Measurements from ENCODE around the gene RXRA. TPM values are rescaled to one million over a fixed set of nuclear protein-coding genes. Genes with fewer than 3 reads are reported as not detected.

Gene RXRA
- total and polyA plus RNA-seq, 2 of the 13 experiments (the other 11 are each of a cell fraction or from before 2014, with no cell fraction given), result 18.9 to 29.2 TPM

GRCh38 chr9:134332266-134332665, 6.0 kb downstream of the RXRA start:
- peaks cover 0 to 3% of the 10 kb centered on the region in 2 experiments; a peak in 2 of 5 replicates for H3K36me3 ChIP-seq (replicated peaks in 1 of 2; ENCODE audit: control insufficient read depth in 1 of 2, insufficient read depth in 2 of 2, low read length in 2 of 2)
- peak overlapping the region in 2 of 3 experiments; percentile 6 to 67; a peak in 2 of 6 replicates for H3K4me3 ChIP-seq (replicated peaks in 1 of 3; ENCODE audit: insufficient read depth in 1 of 3, low read depth in 2 of 3, low read length in 3 of 3)
- H3K4me1 ChIP-seq (ENCODE audit: insufficient read depth, low read length), result peaks cover 93% of the 10 kb centered on the region
- DNase-seq (ENCODE audit: low spot score), result no peak
- no peaks in the 10 kb centered on the region; a peak in 1 of 5 replicates for H3K27me3 ChIP-seq (ENCODE audit: control insufficient read depth in 1 of 2, insufficient read depth in 2 of 2, low read length in 2 of 2)
- no peak for FAIRE-seq
- TF ChIP-seq ZNF263 (CRISPR knock-in tag; IDR thresholded peaks at IDR 0.05) (peak; percentile 59; the same call in 1 of the 2 replicates), ZNF230 (CRISPR knock-in tag; IDR thresholded peaks at IDR 0.05) (no peak), TAF15 (IDR thresholded peaks at IDR 0.05; ENCODE audit: low read depth, low read length, poor library complexity, severe bottlenecking) (no peak), ZNF597 (CRISPR knock-in tag; IDR thresholded peaks at IDR 0.05) (no peak), HNRNPL (IDR thresholded peaks at IDR 0.05; ENCODE audit: low read depth, low read length) (peak; percentile 7; the same call in 1 of the 2 replicates)
- TF ChIP-seq, protein P1, sequence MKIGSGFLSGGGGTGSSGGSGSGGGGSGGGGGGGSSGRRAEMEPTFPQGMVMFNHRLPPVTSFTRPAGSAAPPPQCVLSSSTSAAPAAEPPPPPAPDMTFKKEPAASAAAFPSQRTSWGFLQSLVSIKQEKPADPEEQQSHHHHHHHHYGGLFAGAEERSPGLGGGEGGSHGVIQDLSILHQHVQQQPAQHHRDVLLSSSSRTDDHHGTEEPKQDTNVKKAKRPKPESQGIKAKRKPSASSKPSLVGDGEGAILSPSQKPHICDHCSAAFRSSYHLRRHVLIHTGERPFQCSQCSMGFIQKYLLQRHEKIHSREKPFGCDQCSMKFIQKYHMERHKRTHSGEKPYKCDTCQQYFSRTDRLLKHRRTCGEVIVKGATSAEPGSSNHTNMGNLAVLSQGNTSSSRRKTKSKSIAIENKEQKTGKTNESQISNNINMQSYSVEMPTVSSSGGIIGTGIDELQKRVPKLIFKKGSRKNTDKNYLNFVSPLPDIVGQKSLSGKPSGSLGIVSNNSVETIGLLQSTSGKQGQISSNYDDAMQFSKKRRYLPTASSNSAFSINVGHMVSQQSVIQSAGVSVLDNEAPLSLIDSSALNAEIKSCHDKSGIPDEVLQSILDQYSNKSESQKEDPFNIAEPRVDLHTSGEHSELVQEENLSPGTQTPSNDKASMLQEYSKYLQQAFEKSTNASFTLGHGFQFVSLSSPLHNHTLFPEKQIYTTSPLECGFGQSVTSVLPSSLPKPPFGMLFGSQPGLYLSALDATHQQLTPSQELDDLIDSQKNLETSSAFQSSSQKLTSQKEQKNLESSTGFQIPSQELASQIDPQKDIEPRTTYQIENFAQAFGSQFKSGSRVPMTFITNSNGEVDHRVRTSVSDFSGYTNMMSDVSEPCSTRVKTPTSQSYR (CRISPR knock-in tag; IDR thresholded peaks at IDR 0.05; ENCODE audit: borderline replicate concordance), result peak; percentile 22; the same call in 1 of the 2 replicates
- POLR2A ChIA-PET, result no interaction called here
- no peaks in the 10 kb centered on the region for H3K9me3 ChIP-seq (ENCODE audit: low read length)
- H3K4me2 ChIP-seq (ENCODE audit: low read depth, low read length), result peak overlapping the region; percentile 82
- H2AFZ ChIP-seq (ENCODE audit: low read length), result no peak overlapping the region
- in situ Hi-C loops (cut with HindIII; ENCODE audit: extremely low pct_ligation_motif_present, low pct_unique_long_range_greater_than_20kb), result loop anchor here (10.0 kb wide), 1 partner anchor 267 kb away; the partner anchor contains the start of gene BRD3
- no peak overlapping the region for H3K9ac ChIP-seq (ENCODE audit: insufficient read depth, low read depth, low read length)
- H3K27ac ChIP-seq (ENCODE audit: extremely low read length, insufficient read depth, low read length), result peak overlapping the region; percentile 74
- intact Hi-C loops (cut with micrococcal nuclease; ENCODE audit: unreplicated experiment), result loop anchor here (2.0 kb wide), 1 partner anchor 103 kb away; no protein-coding TSS in a partner anchor
- ATAC-seq, result no peak
- H4K20me1 ChIP-seq (ENCODE audit: insufficient read depth, low read length), result peaks cover 65% of the 10 kb centered on the region
- 15% methylated on average over 5 of the region's 13 CpGs for WGBS (ENCODE audit: low lambda C conversion rate)
- H3K79me2 ChIP-seq (ENCODE audit: insufficient read depth, low read length), result peaks cover 98% of the 10 kb centered on the region
- BruUV-seq (replicated peaks), result no TSS peak
- CTCF ChIA-PET (ENCODE audit: low intra/inter-chr PET ratio, low total read pairs), result no interaction called here
